OCI-M2 (cell line): Measurements from ENCODE around the gene B4GALT5.
"Not testable (repeated sequence)": the region's sequence is repeated elsewhere in the genome, so short reads cannot be mapped to it uniquely, and the experiment has no call there.

ENCODE experiments used
- DNase-seq: peaks from one replicate; lab custom pipeline; 2025; ENCODE audit not compliant: unreplicated experiment; lab: John Stamatoyannopoulos, UW

B4GALT5 gene

DNA sequence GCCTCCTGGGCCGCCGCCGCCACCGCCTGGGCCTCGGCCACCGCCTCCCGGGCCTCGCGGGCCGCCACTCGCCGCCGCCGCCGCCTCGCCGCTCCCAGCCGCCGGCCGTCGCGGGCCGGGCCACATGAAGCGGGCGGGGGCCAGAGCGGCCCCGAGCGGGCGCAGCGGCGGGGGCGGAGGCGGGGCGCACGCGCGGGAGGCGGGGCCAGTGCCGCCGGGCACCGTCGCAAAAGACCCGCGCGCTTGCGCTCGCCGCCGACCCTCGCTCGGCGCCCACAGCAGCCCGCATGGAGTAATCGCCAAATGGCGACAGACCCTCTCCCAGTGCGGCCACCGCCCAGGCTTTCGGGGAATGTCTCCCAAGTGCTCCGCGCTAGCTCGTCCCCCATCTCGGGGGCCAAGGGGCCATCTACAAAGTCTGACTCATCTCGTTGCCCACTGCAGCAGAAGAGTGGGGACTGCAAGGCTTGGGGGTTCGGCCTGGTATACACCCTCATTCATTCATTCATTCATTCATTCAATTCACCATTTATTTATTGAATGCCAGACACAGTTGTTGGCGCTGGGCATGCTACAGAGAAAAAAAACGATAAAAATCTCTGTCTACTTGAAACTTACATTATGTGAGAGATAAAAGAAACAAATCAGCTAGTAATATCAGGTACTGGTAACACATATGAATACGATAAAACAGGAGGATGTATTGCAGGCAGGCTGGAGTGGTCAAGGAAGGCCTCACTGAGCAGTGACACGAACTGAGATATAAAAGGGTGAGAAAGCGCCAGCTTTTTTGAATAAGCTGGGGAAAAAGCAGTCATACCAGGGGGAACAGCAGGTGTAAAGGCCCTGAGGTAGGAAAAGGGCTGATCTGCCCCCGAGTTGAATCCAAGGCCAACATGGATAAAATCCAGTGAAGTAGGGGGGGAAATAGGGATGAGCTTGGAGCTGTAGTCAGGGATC, at the start of gene B4GALT5:
TSS of gene B4GALT5 (minus strand) at position 126 of the 960 bp plus-strand sequence. CDS start 188 bp downstream, outside the sequence.
- peak; percentile 43 for DNase-seq

- DNase-seq = no peak
Observed at GRCh38 chr20:49762940-49763766, 49.5 kb upstream of the B4GALT5 start.

- DNase-seq = not testable (repeated sequence)
Observed at GRCh38 chr20:49761888-49762287, 48.2 kb upstream of the B4GALT5 start.

- DNase-seq = no peak
Observed at GRCh38 chr20:49759266-49759950, 45.7 kb upstream of the B4GALT5 start.

DNA sequence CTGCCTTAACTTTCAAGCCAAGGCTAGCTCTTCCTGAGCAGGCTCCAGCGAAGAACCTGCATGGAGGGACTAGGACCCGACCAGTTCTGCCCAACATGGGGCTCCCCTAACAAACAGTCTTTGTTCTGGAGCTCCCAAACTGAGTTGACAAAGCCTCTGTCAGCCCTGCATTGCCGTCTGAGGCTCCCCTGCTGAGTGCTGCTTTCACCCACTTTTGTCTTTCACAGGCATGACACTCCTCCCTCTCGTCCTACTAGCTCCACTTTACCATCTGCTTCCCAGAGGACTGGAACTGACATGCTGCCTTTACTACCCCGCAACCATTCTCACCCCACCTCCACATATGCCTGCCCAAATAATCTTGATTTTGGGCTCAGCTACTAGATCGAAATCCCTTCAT, 45.1 kb upstream of the B4GALT5 start:
- DNase-seq = no peak

DNA sequence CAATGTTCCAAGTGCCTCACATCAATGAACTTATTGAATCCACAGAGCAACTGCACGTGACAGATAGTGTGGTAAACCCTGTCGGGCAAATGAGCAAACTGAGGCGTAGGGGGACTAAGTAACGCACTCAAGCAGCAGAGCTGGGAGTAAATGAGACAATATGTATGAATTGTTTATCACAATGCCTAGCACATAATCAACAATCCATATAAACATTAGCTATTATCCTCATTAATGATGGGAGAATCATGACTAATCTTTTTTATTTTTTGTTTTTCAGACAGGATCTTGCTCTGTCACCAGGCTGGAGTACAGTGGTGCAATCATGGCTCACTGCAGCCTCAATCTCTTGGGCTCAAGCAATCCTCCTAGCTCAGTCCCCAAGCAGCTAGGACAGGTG, 43.9 kb upstream of the B4GALT5 start:
- no peak for DNase-seq

- no peak for DNase-seq
Observed at GRCh38 chr20:49756241-49756640, 42.6 kb upstream of the B4GALT5 start.

GRCh38 chr20:49754596-49754995, 40.9 kb upstream of the B4GALT5 start:
- DNase-seq = no peak

GRCh38 chr20:49753133-49753532, 39.5 kb upstream of the B4GALT5 start:
- no peak for DNase-seq

- no peak for DNase-seq
Observed at GRCh38 chr20:49752201-49752903, 38.7 kb upstream of the B4GALT5 start.

GRCh38 chr20:49751397-49751736, 37.7 kb upstream of the B4GALT5 start:
- DNase-seq = no peak

DNA sequence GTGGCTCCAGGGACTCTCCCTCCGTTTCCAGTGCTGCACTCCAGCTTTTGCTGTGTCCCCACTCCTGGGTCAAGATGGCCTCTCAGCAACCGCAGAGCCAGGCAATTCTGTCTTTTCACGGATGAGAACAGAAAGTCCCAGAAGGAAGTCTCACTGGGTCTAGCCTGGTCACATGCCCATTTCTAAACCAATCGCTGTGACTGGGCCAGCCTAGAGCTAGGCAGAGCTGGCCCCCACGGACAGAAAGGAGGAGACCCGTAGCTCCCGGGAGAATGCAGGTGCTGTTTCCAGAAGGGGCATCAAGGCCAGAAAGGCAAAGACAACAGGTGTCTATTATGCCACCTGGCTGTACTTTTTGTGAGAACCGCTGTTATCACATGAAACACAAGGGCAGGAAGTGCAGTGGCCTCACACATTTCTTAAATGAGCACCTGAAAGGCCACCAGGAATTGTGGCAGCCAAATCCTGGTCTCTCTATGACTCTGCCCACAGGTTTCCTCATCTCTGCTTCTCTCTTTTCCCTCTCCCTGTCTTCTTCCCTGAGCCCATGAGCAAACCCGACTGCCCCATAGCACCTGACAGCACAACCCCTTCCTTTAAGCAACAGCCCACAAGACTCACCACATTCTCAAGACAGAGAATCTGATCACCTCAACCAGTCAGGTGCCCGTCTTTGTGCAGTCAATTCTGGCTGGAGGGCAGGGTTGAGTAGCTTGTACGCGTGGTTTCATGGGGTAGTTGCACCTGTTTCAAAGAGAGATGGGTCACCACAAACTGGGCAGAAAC, 37.1 kb upstream of the B4GALT5 start:
- DNase-seq = no peak

DNA sequence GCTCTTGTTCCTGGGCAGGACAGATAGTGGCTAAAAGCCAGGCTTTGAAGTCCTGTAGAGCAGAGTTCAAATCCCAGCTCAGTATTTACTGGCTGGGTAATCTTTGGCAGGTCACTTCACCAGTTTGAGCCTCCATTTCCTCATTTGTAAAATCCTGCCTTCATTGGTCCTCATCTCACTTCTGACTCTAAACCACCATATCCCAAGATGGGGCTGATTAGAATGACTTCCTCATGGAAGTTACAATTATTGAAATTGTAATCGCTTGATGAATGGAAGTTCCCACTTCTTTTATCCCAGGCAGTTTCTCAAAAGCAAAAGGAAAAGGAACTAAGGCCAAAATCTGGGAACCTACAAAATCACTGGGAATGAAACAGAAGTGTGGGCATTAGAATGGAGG, 35.9 kb upstream of the B4GALT5 start:
- DNase-seq = no peak

DNA sequence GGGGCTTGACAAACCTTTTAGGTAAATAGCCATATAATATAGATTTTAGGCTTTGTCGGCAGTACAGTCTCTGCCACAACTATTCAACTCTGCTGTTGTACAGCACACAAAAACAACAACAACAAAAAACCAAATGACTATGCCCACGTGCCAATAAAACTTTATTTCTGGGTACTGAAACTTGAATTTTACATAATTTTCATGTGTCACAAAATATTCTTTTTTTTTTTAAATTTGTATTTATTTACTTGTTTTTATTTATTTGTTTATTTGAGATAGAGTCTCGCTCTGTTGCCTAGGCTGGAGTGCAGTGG, 34.8 kb upstream of the B4GALT5 start:
- DNase-seq = no peak

- DNase-seq = no peak
Observed at GRCh38 chr20:49747707-49748524, 34.2 kb upstream of the B4GALT5 start.

GRCh38 chr20:49742948-49743347, 29.3 kb upstream of the B4GALT5 start:
- no peak for DNase-seq

GRCh38 chr20:49741977-49742376, 28.3 kb upstream of the B4GALT5 start:
- DNase-seq = no peak

DNA sequence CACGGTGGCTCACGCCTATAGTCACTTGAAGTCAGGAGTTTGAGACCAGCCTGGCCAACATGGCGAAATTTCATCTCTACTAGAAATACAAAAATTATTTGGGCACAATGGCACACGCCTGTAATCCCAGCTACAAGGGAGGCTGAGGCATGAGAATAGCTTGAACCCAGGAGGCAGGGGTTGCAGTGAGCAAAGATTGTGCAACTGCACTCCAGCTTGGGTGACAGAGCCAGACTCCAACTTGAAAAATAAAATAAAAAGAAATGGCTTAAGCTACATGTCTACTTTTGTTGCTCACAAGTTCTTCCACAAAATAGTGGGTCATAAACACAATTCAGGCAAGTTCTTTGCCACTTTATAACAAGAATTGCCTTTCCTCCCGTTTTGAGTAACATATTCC, 27.1 kb upstream of the B4GALT5 start:
- no peak for DNase-seq

DNA sequence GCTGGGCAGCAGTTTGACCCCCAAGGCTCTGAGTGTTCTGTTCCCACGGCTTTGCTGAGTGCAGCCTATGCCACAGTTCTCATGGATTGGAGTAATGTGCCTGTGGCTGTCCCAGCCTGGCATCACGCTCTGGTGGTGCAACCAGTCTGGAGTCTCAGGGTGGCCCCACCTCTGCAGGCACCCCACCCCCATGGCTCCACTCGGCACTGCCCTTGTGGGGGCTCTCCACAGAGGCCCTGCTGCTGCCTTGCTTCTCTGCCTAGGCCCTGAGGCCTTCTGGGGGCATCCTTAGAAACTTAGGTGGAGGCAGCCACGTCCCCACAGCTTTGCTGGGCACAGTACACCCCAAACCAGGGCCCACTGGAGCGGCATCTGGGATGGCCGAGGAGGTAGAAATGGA, 25.4 kb upstream of the B4GALT5 start:
- DNase-seq = no peak
